RWPE1 (cell line): ENCODE data around the gene CLDN24.

ENCODE experiments used
- CTCF ChIA-PET: fragments of 350-600 bp; sonication (Branson Sonifier 250); formaldehyde crosslinking; extraction: SDS; loops from one replicate; lab custom pipeline; 2021; lab: Yijun Ruan, JAX
- POLR2A ChIA-PET: fragments of 400-600 bp; formaldehyde crosslinking; extraction: SDS; loops from one replicate; lab custom pipeline; 2020; ENCODE audit warnings: antibody characterized with exemption; ENCODE audit not compliant: low non-redundant PET; lab: Yijun Ruan, JAX
- DNase-seq: peaks from one replicate; pipeline ENCODE4 v3.0.0; 2012; ENCODE audit warnings: low spot score
- H3K27ac ChIP-seq: fragments of 450-650 bp; 2 replicates; pipeline ENCODE4 v1.5.1; 2017
- CTCF ChIP-seq: fragments of 450-650 bp; conservative IDR thresholded peaks from 2 replicates; pipeline ENCODE4 v1.5.1; 2017; ENCODE audit warnings: low read depth, mild to moderate bottlenecking

The CLDN24 gene

GRCh38 chr4:183320211-183321059 lies 1.8 kb downstream of the CLDN24 start, which contains the start of gene CLDN22:
Gene CLDN22, minus strand, starts transcription at chr4:183320276. Its CDS starts 58 bp downstream, at chr4:183320218.
- ChIA-PET POLR2A (no interaction called here), CTCF (interaction anchor here (0.6 kb wide), 1 partner anchor 402 kb away, joined by 3 read pairs; no protein-coding TSS in a partner anchor)
- H3K27ac ChIP-seq, result no peak within 1 kb of the TSS
- no peak for DNase-seq
- TF ChIP-seq CTCF, result no peak

- ChIA-PET POLR2A (no interaction called here), CTCF (no interaction called here)
- no peak overlapping the region for H3K27ac ChIP-seq
- no peak for TF ChIP-seq CTCF
- DNase-seq, result no peak
Measured at GRCh38 chr4:183318656-183319055, 3.6 kb downstream of the CLDN24 start.

GRCh38 chr4:183314806-183315205 lies 7.4 kb downstream of the CLDN24 start:
- no peak for DNase-seq
- TF ChIP-seq CTCF, result no peak
- ChIA-PET CTCF (interaction anchor here (1.4 kb wide), 1 partner anchor 8 kb away, joined by 3 read pairs; no protein-coding TSS in a partner anchor), POLR2A (no interaction called here)
- no peak overlapping the region for H3K27ac ChIP-seq

- POLR2A ChIA-PET, result no interaction called here
- no peak for TF ChIP-seq CTCF
- no peak for DNase-seq
- CTCF ChIA-PET, result interaction anchor here (0.5 to 1.4 kb wide), 2 partner anchors 9 to 164 kb away, joined by 3 read pairs; no protein-coding TSS in a partner anchor
- no peak overlapping the region for H3K27ac ChIP-seq
Measured at GRCh38 chr4:183314336-183314735, 7.9 kb downstream of the CLDN24 start.

- CTCF ChIA-PET, result no interaction called here
- DNase-seq, result no peak
- TF ChIP-seq CTCF, result no peak
- POLR2A ChIA-PET, result no interaction called here
- no peak overlapping the region for H3K27ac ChIP-seq
Measured at GRCh38 chr4:183312841-183313240, 9.4 kb downstream of the CLDN24 start.

GRCh38 chr4:183306811-183307210 lies 15.4 kb downstream of the CLDN24 start:
- CTCF ChIA-PET, result no interaction called here
- no peak for DNase-seq
- POLR2A ChIA-PET, result interaction anchor here (0.6 kb wide), 1 partner anchor 208 kb away, joined by 3 read pairs; the partner anchor contains the start of gene WWC2
- no peak for TF ChIP-seq CTCF
- H3K27ac ChIP-seq, result no peak overlapping the region
